Stimulated activated CD4-positive, alpha-beta T cell treated with anti-CD3 and anti-CD28 coated beads, Interleukin-15, amount 100 ng/mL, for 24 hours (primary cell): ENCODE data around the gene TUBB.
"Not testable (repeated sequence)": the region's sequence is repeated elsewhere in the genome, so short reads cannot be mapped to it uniquely, and the experiment has no call there.

Source experiments
- DNase-seq: peaks from one replicate; pipeline ENCODE4 v3.0.0-alpha.2; 2020

TUBB gene

DNA sequence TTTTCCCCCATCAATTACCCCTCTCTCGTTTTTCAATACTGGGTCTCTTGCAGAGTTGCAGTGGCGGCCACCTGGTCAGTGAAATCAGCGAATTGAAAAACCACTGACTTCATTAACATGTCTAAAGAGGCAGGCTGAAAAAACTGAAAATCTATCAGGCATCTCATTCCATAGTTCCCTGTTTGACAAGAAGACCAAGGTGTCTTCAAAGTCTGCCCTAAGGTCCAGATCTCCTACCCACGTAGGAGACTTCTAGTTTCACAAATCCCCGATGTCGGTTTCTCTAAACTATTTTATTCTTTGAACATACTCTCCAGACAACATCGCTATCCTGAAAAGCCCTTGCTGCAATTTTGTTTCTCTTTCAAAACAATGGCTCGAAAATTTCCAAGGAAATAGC is 796 bp upstream of the TUBB start:
- DNase-seq: no peak

DNA sequence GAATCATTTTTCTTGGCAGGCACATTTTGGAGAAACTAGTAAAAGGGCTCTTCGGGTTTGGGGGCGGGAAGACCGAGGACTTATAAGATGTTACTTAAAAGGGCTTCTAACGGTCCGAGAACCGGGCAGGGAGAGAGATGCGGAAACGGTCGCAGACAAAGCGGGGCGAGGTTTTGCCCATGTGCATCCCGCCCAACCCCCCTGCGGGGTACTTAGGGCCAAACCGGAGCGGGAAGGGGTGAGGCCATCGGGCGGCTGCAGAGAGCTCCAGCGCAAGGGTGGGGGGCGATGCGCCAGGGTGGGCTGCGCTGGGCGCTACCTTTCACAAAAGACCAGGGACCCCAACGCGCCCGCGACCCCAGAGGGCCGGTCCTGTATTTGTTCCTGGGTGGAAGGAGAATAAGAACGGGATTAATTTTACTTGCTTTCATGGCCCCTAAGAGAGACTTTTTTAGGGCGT is 616 bp downstream of the TUBB start:
- peak; percentile 75 for DNase-seq

DNA sequence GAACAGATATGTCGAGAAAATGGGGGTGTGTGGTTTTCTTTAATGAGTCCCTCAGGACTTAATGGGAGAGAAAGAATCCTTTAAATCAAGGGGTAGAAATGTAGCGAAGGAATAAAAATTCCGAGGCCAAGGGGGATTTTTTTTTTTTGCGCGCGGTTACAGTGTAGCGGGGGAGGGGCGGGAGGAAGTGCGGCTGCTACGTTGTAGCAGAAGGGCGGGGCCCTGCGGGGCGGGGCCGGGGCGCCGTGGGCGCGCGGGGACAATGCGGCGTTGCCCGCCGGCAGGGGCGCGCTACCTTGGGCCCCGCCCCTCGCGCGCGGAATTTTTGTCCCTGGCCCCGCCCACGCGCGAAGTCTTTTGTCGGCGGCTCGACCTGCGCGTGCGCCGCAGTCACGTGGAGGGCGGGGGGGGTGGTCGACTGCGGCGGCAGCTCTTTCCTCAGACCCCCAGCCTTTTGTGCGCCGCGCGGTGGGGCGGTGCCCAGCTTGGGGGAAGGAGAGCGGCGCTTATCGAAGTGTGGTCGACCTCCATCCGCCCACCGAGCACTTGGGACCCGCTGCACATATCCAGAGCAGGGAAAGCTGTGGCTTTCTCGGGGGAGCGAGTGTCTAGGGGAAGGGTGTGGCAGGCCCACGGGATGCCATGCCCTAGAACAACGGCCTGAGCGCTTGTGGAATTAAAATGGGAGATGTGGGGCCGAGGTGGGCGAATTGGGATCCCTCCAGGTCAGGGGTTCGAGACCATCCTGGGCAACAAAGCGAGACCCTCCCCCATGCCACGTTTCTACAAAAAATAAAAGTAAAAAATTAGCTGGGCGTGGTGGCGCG is 1.3 kb downstream of the TUBB start:
- DNase-seq: peak; percentile 97

DNA sequence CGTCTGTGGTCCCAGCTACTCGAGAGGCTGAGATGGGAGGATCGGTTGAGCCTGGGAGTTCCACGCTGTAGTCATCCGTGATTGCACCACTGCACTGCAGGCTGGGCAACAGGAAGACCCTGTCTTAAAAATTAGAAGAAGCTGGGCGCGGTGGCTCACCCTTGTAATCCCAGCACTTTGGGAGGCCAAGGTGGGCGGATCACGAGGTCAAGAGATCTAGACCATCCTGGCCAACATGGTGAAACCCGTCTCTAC is 1.8 kb downstream of the TUBB start:
- DNase-seq: peak; percentile 49

DNA sequence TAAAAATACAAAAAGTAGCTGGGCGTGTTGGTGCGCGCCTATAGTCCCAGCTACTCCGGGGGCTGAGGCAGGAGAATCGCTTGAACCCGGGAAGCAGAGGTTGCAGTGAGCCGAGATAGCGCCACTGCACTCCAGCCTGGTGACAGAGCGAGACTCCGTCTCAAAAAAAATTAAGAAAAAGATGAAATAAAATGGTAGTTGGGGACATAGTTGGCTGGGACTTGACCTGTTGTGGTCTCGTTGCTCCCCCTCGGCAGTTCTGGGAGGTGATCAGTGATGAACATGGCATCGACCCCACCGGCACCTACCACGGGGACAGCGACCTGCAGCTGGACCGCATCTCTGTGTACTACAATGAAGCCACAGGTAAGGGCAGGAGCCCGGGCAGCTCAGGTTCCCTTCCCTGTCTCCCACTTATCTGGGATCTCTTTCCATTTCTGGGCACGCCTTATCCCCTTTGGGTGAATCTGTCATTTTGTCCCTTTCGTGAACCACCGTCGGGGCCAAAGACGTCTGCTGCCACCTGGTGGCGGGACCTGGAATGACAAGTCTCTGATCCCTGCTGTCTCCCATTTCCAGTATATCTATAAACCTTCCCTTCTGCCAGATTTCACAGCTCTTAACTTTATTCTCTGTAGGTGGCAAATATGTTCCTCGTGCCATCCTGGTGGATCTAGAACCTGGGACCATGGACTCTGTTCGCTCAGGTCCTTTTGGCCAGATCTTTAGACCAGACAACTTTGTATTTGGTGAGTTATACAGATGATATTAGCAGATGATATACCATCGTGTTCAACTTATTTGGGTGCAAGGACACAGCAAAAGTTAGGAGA is 2.3 kb downstream of the TUBB start:
- DNase-seq: peak; percentile 86

DNA sequence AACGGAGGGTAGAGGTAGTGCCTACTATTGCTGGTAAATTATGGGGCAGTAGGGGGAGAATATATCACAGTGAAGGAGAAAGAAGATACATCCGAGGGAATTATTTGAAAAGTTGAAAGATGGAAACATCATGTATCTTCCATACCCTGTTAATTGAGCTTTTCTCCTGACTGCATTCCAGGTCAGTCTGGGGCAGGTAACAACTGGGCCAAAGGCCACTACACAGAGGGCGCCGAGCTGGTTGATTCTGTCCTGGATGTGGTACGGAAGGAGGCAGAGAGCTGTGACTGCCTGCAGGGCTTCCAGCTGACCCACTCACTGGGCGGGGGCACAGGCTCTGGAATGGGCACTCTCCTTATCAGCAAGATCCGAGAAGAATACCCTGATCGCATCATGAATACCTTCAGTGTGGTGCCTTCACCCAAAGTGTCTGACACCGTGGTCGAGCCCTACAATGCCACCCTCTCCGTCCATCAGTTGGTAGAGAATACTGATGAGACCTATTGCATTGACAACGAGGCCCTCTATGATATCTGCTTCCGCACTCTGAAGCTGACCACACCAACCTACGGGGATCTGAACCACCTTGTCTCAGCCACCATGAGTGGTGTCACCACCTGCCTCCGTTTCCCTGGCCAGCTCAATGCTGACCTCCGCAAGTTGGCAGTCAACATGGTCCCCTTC is 3.1 kb downstream of the TUBB start:
- DNase-seq: not testable (repeated sequence)

DNA sequence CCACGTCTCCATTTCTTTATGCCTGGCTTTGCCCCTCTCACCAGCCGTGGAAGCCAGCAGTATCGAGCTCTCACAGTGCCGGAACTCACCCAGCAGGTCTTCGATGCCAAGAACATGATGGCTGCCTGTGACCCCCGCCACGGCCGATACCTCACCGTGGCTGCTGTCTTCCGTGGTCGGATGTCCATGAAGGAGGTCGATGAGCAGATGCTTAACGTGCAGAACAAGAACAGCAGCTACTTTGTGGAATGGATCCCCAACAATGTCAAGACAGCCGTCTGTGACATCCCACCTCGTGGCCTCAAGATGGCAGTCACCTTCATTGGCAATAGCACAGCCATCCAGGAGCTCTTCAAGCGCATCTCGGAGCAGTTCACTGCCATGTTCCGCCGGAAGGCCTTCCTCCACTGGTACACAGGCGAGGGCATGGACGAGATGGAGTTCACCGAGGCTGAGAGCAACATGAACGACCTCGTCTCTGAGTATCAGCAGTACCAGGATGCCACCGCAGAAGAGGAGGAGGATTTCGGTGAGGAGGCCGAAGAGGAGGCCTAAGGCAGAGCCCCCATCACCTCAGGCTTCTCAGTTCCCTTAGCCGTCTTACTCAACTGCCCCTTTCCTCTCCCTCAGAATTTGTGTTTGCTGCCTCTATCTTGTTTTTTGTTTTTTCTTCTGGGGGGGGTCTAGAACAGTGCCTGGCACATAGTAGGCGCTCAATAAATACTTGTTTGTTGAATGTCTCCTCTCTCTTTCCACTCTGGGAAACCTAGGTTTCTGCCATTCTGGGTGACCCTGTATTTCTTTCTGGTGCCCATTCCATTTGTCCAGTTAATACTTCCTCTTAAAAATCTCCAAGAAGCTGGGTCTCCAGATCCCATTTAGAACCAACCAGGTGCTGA is 3.9 kb downstream of the TUBB start:
- peak; percentile 23 for DNase-seq

DNA sequence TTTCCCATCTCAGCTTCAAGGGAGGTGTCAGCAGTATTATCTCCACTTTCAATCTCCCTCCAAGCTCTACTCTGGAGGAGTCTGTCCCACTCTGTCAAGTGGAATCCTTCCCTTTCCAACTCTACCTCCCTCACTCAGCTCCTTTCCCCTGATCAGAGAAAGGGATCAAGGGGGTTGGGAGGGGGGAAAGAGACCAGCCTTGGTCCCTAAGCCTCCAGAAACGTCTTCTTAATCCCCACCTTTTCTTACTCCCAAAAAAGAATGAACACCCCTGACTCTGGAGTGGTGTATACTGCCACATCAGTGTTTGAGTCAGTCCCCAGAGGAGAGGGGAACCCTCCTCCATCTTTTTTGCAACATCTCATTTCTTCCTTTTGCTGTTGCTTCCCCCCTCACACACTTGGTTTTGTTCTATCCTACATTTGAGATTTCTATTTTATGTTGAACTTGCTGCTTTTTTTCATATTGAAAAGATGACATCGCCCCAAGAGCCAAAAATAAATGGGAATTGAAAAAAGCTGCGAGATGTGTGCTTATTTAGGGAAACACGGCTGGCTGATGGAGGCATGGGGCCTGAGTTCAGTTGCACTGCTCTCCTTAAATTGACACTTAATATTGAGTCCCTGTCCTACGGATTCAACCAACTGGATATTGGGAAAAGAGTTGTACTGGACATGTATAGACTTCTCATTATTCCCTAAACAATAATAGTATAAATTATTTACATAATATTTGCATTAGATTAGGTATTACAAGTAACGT is 4.9 kb downstream of the TUBB start:
- no peak for DNase-seq

DNA sequence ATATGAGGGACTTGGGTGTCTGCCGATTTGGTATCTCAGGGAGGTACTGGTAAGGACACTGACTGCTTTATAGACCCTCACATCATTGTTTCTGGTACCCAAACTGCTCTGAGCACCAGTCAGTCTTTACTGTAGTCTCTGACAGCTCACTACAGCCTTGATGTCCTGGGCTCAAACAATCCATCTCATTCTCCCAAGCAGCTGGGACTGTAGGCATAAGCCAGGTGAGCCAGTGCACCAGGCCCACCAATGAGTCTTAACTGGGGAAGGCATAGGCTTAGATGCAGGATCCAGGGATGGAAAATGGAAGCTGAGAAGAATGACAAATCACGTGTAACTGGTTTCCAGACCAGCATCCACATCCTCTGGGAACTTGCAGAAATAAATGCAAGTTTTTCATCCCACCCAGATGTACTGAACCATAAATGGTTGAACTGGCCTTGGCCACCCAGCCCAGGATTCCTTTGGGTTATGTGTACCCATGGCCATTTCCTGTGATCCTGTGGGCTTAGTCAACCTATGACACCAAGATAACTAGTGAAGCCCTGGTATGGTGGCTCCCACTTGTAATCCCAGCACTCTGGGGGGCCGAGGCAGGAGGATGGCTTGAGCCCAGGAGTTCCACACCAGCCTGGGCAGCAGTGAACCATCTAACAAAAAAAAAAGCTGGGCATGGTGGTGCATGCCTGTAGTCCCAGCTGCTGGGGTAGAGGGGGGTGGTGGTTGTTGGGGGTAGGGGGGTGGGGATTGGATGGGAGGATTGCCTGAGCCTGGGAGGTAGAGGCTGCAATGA is 5.8 kb downstream of the TUBB start:
- peak; percentile 54 for DNase-seq

DNA sequence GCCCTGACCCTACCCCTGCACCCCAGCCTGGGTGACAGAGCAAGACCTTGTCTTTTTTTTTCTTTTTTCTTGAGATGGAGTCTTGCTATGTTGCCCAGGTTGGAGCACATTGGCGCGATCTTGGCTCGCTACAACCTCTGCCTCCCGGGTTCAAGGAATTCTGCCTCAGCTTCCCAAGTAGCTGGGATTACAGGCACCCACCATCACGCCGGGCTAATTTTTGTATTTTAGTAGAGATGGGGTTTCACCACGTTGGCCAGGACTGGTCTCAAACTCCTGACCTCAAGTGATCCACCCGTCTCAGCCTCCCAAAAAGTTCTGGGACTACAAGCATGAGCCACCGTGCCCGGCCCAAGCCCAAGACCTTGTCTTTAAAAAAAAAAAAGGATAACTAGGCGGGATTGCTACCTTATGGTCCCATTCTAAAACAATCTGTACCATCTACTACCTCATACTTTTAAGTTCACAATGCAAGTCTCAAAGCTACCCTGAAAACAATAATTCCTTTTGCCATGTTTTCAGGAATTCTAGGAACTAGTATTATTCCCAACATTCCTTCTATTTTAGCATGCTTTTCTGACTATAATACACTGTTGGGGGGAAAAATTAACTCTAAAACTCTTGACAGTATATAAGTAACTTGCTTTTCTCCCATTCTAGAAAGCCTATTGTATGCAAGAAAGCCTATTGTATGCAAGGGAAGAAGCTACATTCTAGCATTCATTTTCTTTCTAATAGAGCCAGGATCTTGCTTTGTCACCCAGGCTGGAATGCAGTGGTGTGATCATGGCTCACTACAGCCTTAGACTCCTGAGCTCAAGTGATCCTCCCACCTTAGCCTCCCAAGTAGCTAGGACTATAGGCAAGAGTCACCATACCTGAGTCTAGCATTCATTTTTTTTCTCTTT is 6.6 kb downstream of the TUBB start:
- DNase-seq: peak; percentile 50

DNA sequence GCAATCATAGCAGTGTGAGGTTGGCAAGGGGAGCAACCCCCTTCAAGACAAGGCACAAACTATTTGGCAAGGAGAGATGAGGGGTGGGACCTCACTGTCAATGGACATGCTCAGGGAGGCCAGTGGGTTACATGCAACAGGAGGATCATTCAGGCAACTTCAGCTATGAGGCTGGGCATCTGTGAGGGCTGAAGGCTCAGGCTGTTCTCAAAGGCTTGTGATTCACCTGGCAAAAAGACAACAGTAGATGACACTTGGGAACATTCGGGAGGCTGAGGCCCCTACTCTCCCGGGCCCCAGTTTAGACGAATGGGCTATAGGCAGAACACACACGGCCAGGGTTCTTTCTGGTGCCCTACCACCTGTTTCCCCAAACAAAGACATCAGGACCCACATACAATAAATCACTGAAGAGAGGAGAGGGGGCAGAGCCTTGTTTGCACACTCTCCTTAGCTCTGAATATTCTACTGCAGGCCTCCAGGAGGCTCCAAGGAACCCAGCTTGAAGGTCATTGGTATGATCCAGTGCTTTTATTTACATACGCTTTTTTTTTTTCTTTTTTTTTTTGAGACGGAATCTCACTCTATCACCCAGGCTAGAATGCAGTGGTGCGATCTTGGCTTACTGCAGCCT is 7.9 kb downstream of the TUBB start:
- DNase-seq: no peak

DNA sequence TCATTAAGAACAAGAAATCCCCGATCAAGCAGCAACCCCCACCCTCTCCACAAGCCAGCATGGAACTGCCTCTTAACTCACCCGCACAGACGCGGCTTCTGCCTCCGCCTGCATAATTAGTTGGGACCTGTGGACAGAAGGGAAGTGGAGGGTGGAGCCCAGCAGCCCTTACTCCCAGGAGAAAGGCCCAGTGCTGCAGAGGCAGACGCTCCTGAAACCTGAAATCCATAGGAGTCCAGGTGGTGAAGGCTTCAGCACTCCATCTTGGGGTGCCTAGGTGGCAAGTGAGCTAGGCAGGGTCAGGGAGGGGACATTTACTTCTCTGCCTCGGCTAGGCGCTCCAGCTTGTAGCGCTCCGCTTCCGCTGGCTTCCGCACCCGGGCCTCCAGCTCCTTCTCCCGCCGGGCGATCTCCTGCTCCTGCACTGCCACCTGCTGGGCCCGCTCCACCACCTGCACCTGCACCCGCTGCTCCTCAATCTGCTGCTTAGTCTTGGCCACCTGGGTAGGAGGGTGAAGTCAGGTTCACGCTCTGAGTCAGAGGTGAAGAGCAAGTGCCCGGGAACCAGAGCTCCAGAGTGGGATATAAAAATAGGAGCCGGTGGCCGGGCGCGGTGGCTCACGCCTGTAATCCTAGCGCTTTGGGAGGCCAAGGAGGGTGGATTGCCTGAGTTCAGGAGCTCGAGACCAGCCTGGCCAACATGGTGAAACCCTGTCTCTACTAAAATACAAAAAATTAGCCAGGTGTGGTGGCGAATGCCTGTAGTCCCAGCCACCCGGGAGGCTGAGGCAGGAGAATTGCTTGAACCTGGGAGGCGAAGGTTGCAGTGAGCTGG is 10.7 kb downstream of the TUBB start:
- DNase-seq: peak; percentile 92

DNA sequence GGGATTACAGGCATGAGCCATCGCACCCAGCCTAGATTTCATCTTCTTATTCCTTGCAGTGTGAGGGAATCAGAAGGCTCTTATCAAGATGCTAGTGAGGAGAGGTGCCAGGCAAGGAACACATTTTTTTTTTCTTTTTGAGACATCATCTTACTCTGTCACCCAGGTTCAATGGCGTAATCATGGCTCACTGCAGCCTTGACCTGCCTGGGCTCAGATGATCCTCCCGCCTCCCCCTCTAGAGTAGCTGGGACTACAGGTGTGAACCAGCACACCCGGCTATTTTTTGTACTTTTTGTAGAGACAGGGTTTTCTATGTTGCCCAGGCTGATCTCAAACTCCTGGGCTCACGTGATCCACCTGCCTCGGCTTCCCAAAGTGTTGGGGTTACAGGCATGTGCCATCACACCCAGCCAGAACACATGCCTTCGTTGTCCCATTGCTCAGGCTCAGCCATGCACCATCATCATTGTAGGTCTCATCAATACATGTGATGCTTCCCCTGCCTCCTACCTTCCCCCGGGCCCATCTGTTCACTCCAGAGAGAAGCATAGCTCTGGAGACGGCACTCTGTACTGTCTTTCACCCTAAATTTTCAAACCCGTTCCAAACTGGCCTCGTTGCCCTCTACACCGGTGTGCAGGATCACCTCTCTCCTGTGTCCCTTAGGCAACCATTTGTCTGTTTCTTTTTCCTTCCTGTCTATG is 12.2 kb downstream of the TUBB start:
- DNase-seq: no peak

DNA sequence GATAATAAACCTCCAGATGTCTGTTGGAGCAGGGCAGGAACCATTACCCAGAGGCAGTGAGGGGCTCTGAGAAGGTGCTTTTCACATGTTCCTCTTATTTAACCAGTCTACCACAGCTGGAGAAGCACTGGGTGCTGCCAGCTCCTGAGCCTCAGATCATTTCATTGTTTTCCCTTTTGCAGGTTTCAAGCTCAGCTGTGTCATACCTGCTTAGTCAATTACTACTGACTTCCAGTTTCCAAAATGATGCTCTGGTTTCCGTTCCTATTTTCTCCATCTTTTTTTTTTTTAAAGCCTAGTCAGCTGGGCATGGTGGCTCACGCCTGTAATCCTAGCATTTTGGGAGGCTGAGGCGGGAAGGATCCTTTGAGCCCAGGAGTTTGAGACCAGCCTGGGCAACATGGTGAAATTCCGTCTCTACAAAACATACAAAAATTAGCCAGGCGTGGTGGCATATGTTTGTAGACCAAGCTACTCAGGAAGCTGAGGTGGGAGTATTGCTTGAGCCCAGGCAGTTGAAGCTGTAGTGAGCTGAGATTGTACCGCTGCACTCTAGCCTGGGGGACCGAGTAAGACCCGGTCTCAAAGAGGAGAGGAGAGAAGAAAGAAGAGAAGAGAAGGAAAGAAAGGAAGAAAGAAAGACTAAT is 15.6 kb downstream of the TUBB start:
- DNase-seq: peak; percentile 50

DNA sequence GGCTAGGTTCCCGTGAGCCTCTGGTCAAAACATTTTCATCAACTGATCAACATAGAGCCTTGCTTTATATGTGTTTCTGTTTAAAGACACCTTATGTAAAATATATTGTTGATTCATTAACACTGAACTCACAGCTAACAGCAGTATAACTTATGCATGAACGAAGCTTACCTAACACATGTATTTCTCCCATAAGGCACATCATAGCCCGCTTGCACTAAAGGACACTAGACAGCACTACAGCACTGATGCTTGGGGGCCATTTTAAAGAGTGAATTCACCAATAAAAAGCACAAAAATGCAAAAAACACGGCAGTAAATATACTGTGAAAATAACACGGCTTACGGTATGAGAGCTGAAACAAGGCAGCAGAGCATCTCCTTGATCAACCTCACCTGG is 18.4 kb downstream of the TUBB start:
- no peak for DNase-seq

DNA sequence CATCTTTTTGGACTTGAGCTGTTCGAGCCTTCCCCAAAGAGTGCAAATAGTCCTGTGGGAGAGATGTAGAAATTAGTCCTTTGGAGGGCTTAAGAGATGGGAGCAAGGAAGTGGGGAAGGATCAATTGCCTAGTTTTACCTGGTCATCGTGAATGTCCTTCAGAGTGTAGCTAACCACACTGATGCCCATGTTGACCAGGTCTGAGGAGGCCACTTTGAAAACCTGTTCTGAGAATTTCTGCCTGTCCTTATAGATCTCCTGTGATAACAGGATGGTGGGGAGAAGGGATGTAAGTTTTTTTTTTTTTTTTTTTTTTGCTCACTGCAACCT is 20.4 kb downstream of the TUBB start:
- DNase-seq: no peak

DNA sequence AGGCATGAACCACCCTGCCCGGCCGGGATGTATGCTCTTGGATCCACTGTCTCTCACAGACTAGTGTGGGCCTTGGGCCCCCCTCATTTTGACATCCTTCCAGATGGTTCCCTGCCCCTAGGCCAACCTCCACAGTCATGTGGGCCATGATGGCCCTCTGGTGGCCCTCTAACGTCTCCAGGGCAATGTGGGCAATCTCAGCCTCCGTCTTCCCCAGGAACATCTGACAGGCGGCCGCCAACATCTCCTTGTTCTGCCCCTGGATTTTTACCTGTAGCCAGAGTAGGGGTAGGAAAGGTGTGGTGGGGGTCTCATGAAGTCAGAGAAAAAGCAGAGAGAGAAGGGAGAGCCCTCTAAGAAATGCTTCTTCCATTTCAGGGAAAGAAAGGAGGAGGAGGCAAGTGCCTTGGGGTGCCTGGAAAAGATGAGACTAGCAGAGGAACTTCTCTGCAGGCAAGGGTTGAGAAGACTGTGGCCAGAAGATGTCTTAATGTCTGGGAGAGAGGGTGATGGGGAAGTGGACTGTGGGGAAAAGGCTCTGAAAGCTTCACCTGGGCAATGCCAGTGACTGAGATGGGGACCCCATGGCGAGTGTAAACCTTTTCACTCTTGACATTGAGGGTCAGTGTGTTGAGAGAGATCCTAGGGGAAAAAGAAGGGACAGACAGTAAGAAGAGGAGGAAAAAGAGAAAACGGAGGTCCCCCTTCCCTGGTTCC is 21.1 kb downstream of the TUBB start:
- DNase-seq: peak; percentile 59
